SU-DHL-6 (cell line): ENCODE results near the gene NEURL4.

Source experiments
- H2AFZ ChIP-seq: fragments of 200-600 bp; sonication (generic); 2 replicates; pipeline ENCODE4 v1.6.1; 2014; ENCODE audit warnings: low read depth, mild to moderate bottlenecking, moderate library complexity, mixed read lengths, antibody characterized with exemption, low read length; ENCODE audit not compliant: severe bottlenecking
- H3F3A ChIP-seq: fragments of 200-600 bp; shearing (Covaris generic); 2 replicates; pipeline ENCODE4 v1.6.0; 2016; ENCODE audit warnings: antibody characterized with exemption, mild to moderate bottlenecking; ENCODE audit not compliant: insufficient read depth
- H3K27ac ChIP-seq: fragments of 200-600 bp; sonication (generic); 2 replicates; pipeline ENCODE4 v1.5.1; 2016; ENCODE audit warnings: low read depth, mild to moderate bottlenecking, low read length, moderate library complexity, mixed read lengths
- H3K27me3 ChIP-seq: fragments of 200-600 bp; sonication (generic), shearing (Covaris generic); 2 replicates; pipeline ENCODE4 v1.6.0; 2014; ENCODE audit warnings: mild to moderate bottlenecking, low read length
- H3K36me3 ChIP-seq: fragments of 200-600 bp; sonication (generic); 2 replicates; pipeline ENCODE4 v1.6.1; 2014; ENCODE audit warnings: mild to moderate bottlenecking, low read length, mixed read lengths
- H3K4me2 ChIP-seq: fragments of 300-600, 200-600 bp; shearing (Covaris generic), sonication (generic); 2 replicates; pipeline ENCODE4 v1.6.0; 2014; ENCODE audit warnings: low read length, low read depth, mild to moderate bottlenecking; ENCODE audit not compliant: poor library complexity, severe bottlenecking
- H3K4me3 ChIP-seq: fragments of 200-600 bp; sonication (generic); 2 replicates; pipeline ENCODE4 v1.5.1; 2014; ENCODE audit warnings: antibody characterized with exemption, low read length, mild to moderate bottlenecking, mixed read lengths; ENCODE audit not compliant: insufficient read depth, poor library complexity, severe bottlenecking
- H3K79me2 ChIP-seq: fragments of 200-600 bp; sonication (generic); 2 replicates; pipeline ENCODE4 v1.6.1; 2014; ENCODE audit warnings: mild to moderate bottlenecking, low read length, moderate library complexity; ENCODE audit not compliant: insufficient read depth
- H3K9ac ChIP-seq: fragments of 200-600 bp; sonication (generic); 2 replicates; pipeline ENCODE4 v1.7.0; 2014; ENCODE audit warnings: mild to moderate bottlenecking, low read length
- H3K9me2 ChIP-seq: fragments of 200-600 bp; sonication (generic); replicated peaks from 2 replicates; pipeline ENCODE4 v1.6.1; 2014; ENCODE audit warnings: low read length; ENCODE audit not compliant: insufficient read depth
- H3K9me3 ChIP-seq: fragments of 200-600 bp; sonication (generic); 2 replicates; pipeline ENCODE4 v1.6.1; 2014; ENCODE audit warnings: low read length, mixed read lengths; ENCODE audit not compliant: insufficient read depth
- H4K20me1 ChIP-seq: fragments of 200-600 bp; sonication (generic); 2 replicates; pipeline ENCODE4 v1.6.1; 2014; ENCODE audit warnings: low read depth, mild to moderate bottlenecking, antibody characterized with exemption, low read length, moderate library complexity, mixed read lengths
- EZH2phosphoT487 ChIP-seq: fragments of 200-600 bp; sonication (generic), shearing (Covaris generic); conservative IDR thresholded peaks from 2 replicates; pipeline ENCODE4 v1.6.1; 2018; ENCODE audit warnings: mild to moderate bottlenecking, antibody characterized with exemption, low read length, moderate library complexity, mixed read lengths
- TF ChIP-seq, protein P1 (sequence below): fragments of 200-600 bp; sonication (generic); IDR thresholded peaks from one replicate; pipeline ENCODE4 v1.5.1; 2017; ENCODE audit warnings: antibody characterized with exemption, mild to moderate bottlenecking, low read length, moderate library complexity; ENCODE audit not compliant: insufficient read depth, poor library complexity, severe bottlenecking

The NEURL4 gene

GRCh38 chr17:7356756-7357155 lies 27.6 kb upstream of the NEURL4 start:
- Histone ChIP-seq H3K36me3 (no peaks in the 10 kb centered on the region), H2AFZ (no peak overlapping the region), H3K9me3 (no peaks in the 10 kb centered on the region), H3K27ac (no peak overlapping the region), H4K20me1 (no peaks in the 10 kb centered on the region), H3K9me2 (no peaks in the 10 kb centered on the region), H3F3A (no peaks in the 10 kb centered on the region; the same call in 1 of the 2 replicates), H3K27me3 (no peaks in the 10 kb centered on the region), H3K4me2 (no peak overlapping the region), H3K9ac (no peak overlapping the region), H3K79me2 (no peaks in the 10 kb centered on the region), H3K4me3 (no peak overlapping the region)
- no peak for TF ChIP-seq EZH2phosphoT487
- TF ChIP-seq, protein P1, sequence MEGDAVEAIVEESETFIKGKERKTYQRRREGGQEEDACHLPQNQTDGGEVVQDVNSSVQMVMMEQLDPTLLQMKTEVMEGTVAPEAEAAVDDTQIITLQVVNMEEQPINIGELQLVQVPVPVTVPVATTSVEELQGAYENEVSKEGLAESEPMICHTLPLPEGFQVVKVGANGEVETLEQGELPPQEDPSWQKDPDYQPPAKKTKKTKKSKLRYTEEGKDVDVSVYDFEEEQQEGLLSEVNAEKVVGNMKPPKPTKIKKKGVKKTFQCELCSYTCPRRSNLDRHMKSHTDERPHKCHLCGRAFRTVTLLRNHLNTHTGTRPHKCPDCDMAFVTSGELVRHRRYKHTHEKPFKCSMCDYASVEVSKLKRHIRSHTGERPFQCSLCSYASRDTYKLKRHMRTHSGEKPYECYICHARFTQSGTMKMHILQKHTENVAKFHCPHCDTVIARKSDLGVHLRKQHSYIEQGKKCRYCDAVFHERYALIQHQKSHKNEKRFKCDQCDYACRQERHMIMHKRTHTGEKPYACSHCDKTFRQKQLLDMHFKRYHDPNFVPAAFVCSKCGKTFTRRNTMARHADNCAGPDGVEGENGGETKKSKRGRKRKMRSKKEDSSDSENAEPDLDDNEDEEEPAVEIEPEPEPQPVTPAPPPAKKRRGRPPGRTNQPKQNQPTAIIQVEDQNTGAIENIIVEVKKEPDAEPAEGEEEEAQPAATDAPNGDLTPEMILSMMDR = no peak

GRCh38 chr17:7356072-7356549 lies 27.0 kb upstream of the NEURL4 start:
- Histone ChIP-seq H2AFZ (no peak overlapping the region), H3K79me2 (no peaks in the 10 kb centered on the region), H3F3A (peaks cover 3% of the 10 kb centered on the region; the same call in 1 of the 2 replicates), H3K9ac (no peak overlapping the region), H3K27ac (no peak overlapping the region), H3K36me3 (no peaks in the 10 kb centered on the region), H3K4me3 (no peak overlapping the region), H4K20me1 (no peaks in the 10 kb centered on the region), H3K9me2 (no peaks in the 10 kb centered on the region), H3K27me3 (no peaks in the 10 kb centered on the region), H3K9me3 (no peaks in the 10 kb centered on the region), H3K4me2 (no peak overlapping the region)
- TF ChIP-seq, protein P1 = peak; percentile 68
- TF ChIP-seq EZH2phosphoT487 = no peak

GRCh38 chr17:7355573-7355972 lies 26.4 kb upstream of the NEURL4 start:
- no peak for TF ChIP-seq EZH2phosphoT487
- TF ChIP-seq, protein P1 = no peak
- Histone ChIP-seq H3K9me3 (no peaks in the 10 kb centered on the region), H3K27ac (no peak overlapping the region), H3F3A (peaks cover 7% of the 10 kb centered on the region; the same call in 1 of the 2 replicates), H2AFZ (no peak overlapping the region), H4K20me1 (no peaks in the 10 kb centered on the region), H3K27me3 (no peaks in the 10 kb centered on the region), H3K36me3 (no peaks in the 10 kb centered on the region), H3K4me3 (no peak overlapping the region), H3K79me2 (no peaks in the 10 kb centered on the region), H3K9me2 (no peaks in the 10 kb centered on the region), H3K9ac (no peak overlapping the region), H3K4me2 (no peak overlapping the region)
